Esophagus squamous epithelium (tissue), 5 donors: ENCODE measurements around the gene ADAMTS2. TPM values are rescaled to one million over a fixed set of nuclear protein-coding genes. Genes with fewer than 3 reads are reported as not detected.
"Not testable (repeated sequence)": the region's sequence is repeated elsewhere in the genome, so short reads cannot be mapped to it uniquely, and the experiment has no call there.

Experiments used
- DNase-seq: peaks from one replicate; lab custom pipeline; 2025; lab: John Stamatoyannopoulos, UW
- H3K27ac ChIP-seq, 4 donors: fragments of 200-600 bp; sonication (generic); one replicate each; pipeline ENCODE4 v1.5.1; 2016 to 2019; ENCODE audit warnings: mild to moderate bottlenecking in 1 of 4
- H3K27me3 ChIP-seq, 4 donors: fragments of 200-600 bp; sonication (generic); 1 replicate in 3 of 4; 2 replicates in 1 of 4; pipeline versions ENCODE4 v1.5.1 to v1.6.0; 2017 to 2021; ENCODE audit warnings: antibody characterized with exemption in 1 of 4
- H3K36me3 ChIP-seq, 3 donors: fragments of 200-600 bp; sonication (generic); one replicate each; pipeline ENCODE4 v1.5.1; 2016 to 2019
- H3K4me1 ChIP-seq, 3 donors: fragments of 200-600 bp; sonication (generic); one replicate each; pipeline ENCODE4 v1.5.1; 2017 to 2019
- H3K4me3 ChIP-seq, 4 donors: fragments of 200-600 bp; sonication (generic); 1 replicate in 3 of 4; 2 replicates in 1 of 4; pipeline ENCODE4 v1.5.1; 2016 to 2019; ENCODE audit warnings: mild to moderate bottlenecking in 2 of 4, moderate library complexity in 1 of 4
- H3K9me3 ChIP-seq, 3 donors: fragments of 200-600 bp; sonication (generic); one replicate each; pipeline ENCODE4 v1.5.1; 2016 to 2019
- POLR2A ChIP-seq, 4 donors: fragments of 450-650 bp; IDR thresholded peaks; one replicate each; pipeline ENCODE4 v1.6.1; 2017; ENCODE audit warnings: antibody characterized with exemption in 4 of 4, mild to moderate bottlenecking in 4 of 4, moderate library complexity in 3 of 4
- WGBS, 2 donors: methylation state at CpG; one replicate each; pipeline ENCODE4 v1.1.5; 2018; 5-methylcytosine and 5-hydroxymethylcytosine counted together
- intact Hi-C: fragments of 100-400 bp; cut with DNase I; formaldehyde crosslinking; loops from one replicate; pipeline ENCODE4 v1.15.0; 2022
- total RNA-seq, 4 donors: library from RNA; depleted of rRNA; stranded (reverse); fragments of >200 nt; gene quantifications; one replicate each; pipeline ENCODE4 v1.1.0, GENCODE V29; 2016
- TF ChIP-seq, protein P1 (sequence below), 6 experiments: fragments of 450-650 bp in 4 of 6; fragments of 200-600 bp in 2 of 6; sonication (generic) in 2 of 6; IDR thresholded peaks; one replicate each; pipeline ENCODE4 v1.5.1; 2016 to 2019; ENCODE audit warnings: antibody characterized with exemption in 6 of 6, mild to moderate bottlenecking in 4 of 6, moderate library complexity in 4 of 6
- donor health status: DM: yes; HTN: yes; CAD: no.

Gene ADAMTS2
- total RNA-seq, 4 donors from 2014 or later = 1.3 to 10.3 (median 5.2) TPM

DNA sequence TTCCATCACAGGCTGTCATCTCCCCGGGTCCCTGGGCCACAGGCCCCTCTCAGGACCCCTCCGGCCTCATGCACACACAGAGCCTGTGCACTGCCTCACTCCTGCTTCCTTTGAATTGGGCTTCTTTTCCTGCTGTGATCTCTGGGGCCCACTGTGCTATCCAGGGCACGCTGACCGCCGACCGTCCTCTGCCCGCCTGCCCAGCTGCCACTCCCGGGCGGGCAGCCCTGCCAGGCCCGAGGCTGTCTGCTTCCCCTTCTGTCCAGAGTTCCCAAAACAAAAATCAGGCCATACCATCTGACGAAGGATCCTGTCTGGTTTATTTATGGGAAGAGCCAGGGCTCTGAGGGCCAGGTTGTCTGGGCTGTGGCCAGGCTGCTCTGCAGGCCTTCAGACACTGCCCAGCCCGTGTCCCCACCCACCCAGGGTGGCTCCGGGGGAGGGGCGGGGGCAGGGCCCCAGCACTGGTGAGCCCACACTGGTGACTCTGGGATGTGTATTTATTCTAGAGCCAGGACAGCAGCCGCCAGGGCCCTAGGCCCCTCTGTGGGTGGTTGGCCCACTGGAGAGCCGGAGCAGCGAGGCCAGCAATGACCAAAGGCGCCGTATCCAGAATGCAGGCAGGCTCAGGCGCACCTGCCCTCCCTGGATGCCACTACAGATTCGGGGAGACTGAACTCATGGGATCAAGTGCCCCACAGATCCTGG lies 57.0 kb downstream of the ADAMTS2 start:
- H3K4me3 ChIP-seq = no peak overlapping the region
- 87% methylated on average over 14 of the region's 21 CpGs; no CpG with 5 or more reads in 1 of the 2 donors for WGBS, 2 donors
- intact Hi-C loops = no loop called here
- H3K4me1 ChIP-seq = peaks cover 0 to 4% (median 0%) of the 10 kb centered on the region in 3 donors
- no peaks in the 10 kb centered on the region for H3K27me3 ChIP-seq
- TF ChIP-seq POLR2A (IDR thresholded peaks at IDR 0.05) = no peak
- TF ChIP-seq, protein P1, sequence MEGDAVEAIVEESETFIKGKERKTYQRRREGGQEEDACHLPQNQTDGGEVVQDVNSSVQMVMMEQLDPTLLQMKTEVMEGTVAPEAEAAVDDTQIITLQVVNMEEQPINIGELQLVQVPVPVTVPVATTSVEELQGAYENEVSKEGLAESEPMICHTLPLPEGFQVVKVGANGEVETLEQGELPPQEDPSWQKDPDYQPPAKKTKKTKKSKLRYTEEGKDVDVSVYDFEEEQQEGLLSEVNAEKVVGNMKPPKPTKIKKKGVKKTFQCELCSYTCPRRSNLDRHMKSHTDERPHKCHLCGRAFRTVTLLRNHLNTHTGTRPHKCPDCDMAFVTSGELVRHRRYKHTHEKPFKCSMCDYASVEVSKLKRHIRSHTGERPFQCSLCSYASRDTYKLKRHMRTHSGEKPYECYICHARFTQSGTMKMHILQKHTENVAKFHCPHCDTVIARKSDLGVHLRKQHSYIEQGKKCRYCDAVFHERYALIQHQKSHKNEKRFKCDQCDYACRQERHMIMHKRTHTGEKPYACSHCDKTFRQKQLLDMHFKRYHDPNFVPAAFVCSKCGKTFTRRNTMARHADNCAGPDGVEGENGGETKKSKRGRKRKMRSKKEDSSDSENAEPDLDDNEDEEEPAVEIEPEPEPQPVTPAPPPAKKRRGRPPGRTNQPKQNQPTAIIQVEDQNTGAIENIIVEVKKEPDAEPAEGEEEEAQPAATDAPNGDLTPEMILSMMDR (IDR thresholded peaks at IDR 0.05) = no peak
- no peak for DNase-seq
- H3K9me3 ChIP-seq = no peaks in the 10 kb centered on the region
- no peaks in the 10 kb centered on the region for H3K36me3 ChIP-seq
- H3K27ac ChIP-seq = no peak overlapping the region

- H3K27ac ChIP-seq = no peak overlapping the region
- TF ChIP-seq, protein P1 (IDR thresholded peaks at IDR 0.05) = no peak
- no peak for TF ChIP-seq POLR2A (IDR thresholded peaks at IDR 0.05)
Measured at GRCh38 chr5:179287631-179288030, 57.6 kb downstream of the ADAMTS2 start.

DNA sequence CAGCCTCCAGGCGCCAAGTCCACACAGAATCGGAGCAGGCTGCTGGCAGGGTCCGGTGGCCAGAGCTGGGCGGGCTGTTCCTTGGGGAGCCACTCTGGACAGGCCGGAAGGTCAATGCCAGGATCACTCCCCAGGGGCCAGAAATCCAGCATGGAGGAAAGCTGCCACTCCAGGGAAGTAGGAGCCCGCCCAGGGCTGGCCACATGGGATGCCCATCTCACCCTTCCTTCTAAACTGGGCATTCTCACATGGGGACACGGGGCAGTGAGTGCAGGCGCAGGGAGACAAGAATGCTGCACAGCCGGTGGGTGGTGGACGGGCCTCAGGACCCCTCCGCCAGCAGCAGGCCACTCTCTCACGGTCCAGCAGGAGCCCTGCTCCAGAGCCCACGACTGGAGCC lies 58.2 kb downstream of the ADAMTS2 start:
- no peak for DNase-seq
- 77 to 92% methylated on average over 7 to 8 of the region's 13 CpGs for WGBS, 2 donors
- Histone ChIP-seq H3K36me3 (no peaks in the 10 kb centered on the region), H3K27me3 (no peaks in the 10 kb centered on the region), H3K9me3 (no peaks in the 10 kb centered on the region), H3K4me1 (peaks cover 0 to 4% (median 0%) of the 10 kb centered on the region in 3 donors), H3K27ac (no peak overlapping the region), H3K4me3 (no peak overlapping the region)
- TF ChIP-seq, protein P1 (IDR thresholded peaks at IDR 0.05) = no peak
- no peak for TF ChIP-seq POLR2A (IDR thresholded peaks at IDR 0.05)
- intact Hi-C loops = no loop called here

More at GRCh38 chr5:179287631-179288030, 57.6 kb downstream of the ADAMTS2 start:
- Histone ChIP-seq H3K9me3 (no peaks in the 10 kb centered on the region), H3K4me1 (peaks cover 0 to 4% (median 0%) of the 10 kb centered on the region in 3 donors), H3K4me3 (no peak overlapping the region), H3K27me3 (no peaks in the 10 kb centered on the region), H3K36me3 (no peaks in the 10 kb centered on the region)
- WGBS, 2 donors = 71 to 75% methylated on average over 3 to 4 of the region's 10 CpGs
- no peak for DNase-seq
- intact Hi-C loops = no loop called here

- DNase-seq, H3K27ac ChIP-seq, H3K36me3 ChIP-seq, intact Hi-C loops, H3K27me3 ChIP-seq, H3K9me3 ChIP-seq, H3K4me1 ChIP-seq, H3K4me3 ChIP-seq: not testable (repeated sequence)
- WGBS, 2 donors = 100% methylated on average over 1 to 3 of the region's 11 CpGs
Measured at GRCh38 chr5:179285776-179286162, 59.5 kb downstream of the ADAMTS2 start.

- Histone ChIP-seq H3K27me3 (no peaks in the 10 kb centered on the region), H3K27ac (peak overlapping the region in 3 of 4 donors; percentile 10 to 33 (median 29)), H3K36me3 (no peaks in the 10 kb centered on the region), H3K4me1 (peaks cover 0 to 4% (median 0%) of the 10 kb centered on the region in 3 donors), H3K9me3 (no peaks in the 10 kb centered on the region), H3K4me3 (no peak overlapping the region)
- WGBS, 2 donors = 70 to 73% methylated on average over 21 to 22 of the region's 23 CpGs
- intact Hi-C loops = no loop called here
- TF ChIP-seq, protein P1 (IDR thresholded peaks at IDR 0.05) = no peak
- no peak for TF ChIP-seq POLR2A (IDR thresholded peaks at IDR 0.05)
- DNase-seq = no peak
Measured at GRCh38 chr5:179284751-179285631, 60.3 kb downstream of the ADAMTS2 start.

DNA sequence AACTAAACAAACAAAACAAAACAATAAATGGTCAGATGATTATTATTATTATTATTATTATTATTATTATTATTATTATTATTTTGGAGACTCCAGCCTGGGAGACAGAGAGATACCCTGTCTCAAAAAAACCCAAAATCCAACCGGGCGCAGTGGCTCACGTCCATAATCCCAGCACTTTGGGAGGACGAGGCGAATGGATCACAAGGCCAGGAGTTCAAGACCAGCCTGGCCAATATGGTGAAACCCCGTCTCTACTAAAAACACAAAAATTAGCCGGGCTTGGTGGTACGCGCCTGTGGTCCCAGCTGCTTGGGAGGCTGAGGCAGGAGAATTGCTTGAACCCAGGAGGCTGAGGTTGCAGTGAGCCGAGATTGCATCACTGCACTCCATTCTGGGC lies 61.4 kb downstream of the ADAMTS2 start:
- H3K27me3 ChIP-seq, H3K4me1 ChIP-seq, DNase-seq, H3K4me3 ChIP-seq, H3K36me3 ChIP-seq, H3K9me3 ChIP-seq, intact Hi-C loops, H3K27ac ChIP-seq: not testable (repeated sequence)
- WGBS, 2 donors = 67 to 84% methylated on average over 9 of the region's 10 CpGs
